ENCODE measurements around the gene RHBDD2. TPM values are rescaled to one million over a fixed set of nuclear protein-coding genes. Genes with fewer than 3 reads are reported as not detected.
"Not testable (repeated sequence)": the region's sequence is repeated elsewhere in the genome, so short reads cannot be mapped to it uniquely, and the experiment has no call there.

The RHBDD2 gene
- total RNA-seq, 3 donors from 2014 or later = 43.9 to 50.5 (median 47.3) TPM

GRCh38 chr7:75905785-75906604, 27.2 kb downstream of the RHBDD2 start:
- Histone ChIP-seq H3K36me3 (ENCODE audit: low read depth) (no peaks in the 10 kb centered on the region), H3K4me1 (ENCODE audit: low read depth) (no peaks in the 10 kb centered on the region), H3K4me3 (no peak overlapping the region), H3K9me3 (no peaks in the 10 kb centered on the region)
- TF ChIP-seq CTCF (IDR thresholded peaks at IDR 0.05) = no peak
- DNase-seq (peak; percentile 27 to 64 (median 46)), ATAC-seq (peak; percentile 66)
- intact Hi-C loops (cut with DNase I, micrococcal nuclease) = no loop called here

DNA sequence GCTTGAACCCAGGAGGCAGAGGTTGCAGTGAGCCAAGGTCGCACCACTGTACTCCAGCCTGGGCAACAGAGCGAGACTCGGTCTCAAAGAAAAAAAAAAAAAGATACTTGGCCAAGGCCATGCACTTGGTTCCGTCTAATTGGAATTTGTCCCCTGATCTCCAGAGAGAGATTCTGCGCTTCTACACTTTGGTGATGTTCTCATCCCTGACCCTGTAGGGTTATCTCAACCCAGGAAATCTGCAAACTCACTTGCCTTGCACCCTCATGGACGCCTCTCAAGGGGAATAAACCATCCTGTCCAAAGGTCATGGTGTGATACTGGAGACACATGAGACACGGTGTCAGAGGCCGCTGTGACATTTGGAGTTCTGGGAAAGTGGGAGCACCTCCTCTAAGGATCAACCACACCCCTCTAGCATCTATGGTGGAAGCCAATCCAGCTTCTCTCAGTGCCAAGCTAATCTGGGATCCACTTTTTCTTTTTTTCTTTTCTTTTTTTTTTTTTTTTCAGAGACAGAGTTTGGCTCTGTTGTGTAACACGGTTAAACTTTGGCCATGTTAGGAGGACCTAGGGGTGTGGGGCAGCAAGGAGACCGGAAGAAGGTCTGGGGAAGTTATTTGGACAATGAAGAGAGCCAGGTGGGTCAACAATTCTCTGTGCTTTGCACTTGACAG, 28.3 kb downstream of the RHBDD2 start:
- intact Hi-C loops (cut with DNase I, micrococcal nuclease) = no loop called here

DNA sequence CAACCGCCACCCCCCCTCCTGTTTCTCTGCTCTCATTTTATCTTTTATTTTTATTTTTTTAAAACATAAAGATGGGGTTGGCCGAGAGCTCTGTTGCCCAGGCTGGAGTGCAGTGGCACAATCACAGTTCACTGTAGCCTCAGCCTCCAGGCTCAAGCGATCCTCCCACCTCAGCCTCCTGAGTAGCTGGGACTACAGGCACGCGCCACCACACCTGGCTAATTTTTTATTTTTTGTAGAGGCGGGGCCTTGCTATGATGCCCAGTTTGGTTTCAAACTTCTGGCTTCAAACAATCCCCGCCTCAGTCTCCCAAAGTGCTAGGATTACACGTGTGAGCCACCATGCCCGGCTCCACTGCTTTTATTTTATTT, 28.8 kb downstream of the RHBDD2 start:
- ATAC-seq; H3K9me3 ChIP-seq; H3K4me3 ChIP-seq; H3K4me1 ChIP-seq (ENCODE audit: low read depth); intact Hi-C loops (cut with DNase I, micrococcal nuclease); DNase-seq; H3K36me3 ChIP-seq (ENCODE audit: low read depth): not testable (repeated sequence)

More for the DNA sequence above, 28.3 kb downstream of the RHBDD2 start:
- Histone ChIP-seq H3K4me3 (no peak overlapping the region), H3K9me3 (no peaks in the 10 kb centered on the region), H3K4me1 (ENCODE audit: low read depth) (no peaks in the 10 kb centered on the region), H3K36me3 (ENCODE audit: low read depth) (no peaks in the 10 kb centered on the region)
- ATAC-seq = peak; percentile 48
- no peak for DNase-seq
- no peak for TF ChIP-seq CTCF (IDR thresholded peaks at IDR 0.05)

- Histone ChIP-seq H3K36me3 (ENCODE audit: low read depth) (no peaks in the 10 kb centered on the region), H3K4me3 (no peak overlapping the region), H3K4me1 (ENCODE audit: low read depth) (peaks cover 3% of the 10 kb centered on the region), H3K9me3 (no peaks in the 10 kb centered on the region)
- intact Hi-C loops (cut with DNase I, micrococcal nuclease) = no loop called here
- ATAC-seq (no peak), DNase-seq (no peak)
- no peak for TF ChIP-seq CTCF (IDR thresholded peaks at IDR 0.05)
Measured at GRCh38 chr7:75909521-75910132, 30.8 kb downstream of the RHBDD2 start.

DNA sequence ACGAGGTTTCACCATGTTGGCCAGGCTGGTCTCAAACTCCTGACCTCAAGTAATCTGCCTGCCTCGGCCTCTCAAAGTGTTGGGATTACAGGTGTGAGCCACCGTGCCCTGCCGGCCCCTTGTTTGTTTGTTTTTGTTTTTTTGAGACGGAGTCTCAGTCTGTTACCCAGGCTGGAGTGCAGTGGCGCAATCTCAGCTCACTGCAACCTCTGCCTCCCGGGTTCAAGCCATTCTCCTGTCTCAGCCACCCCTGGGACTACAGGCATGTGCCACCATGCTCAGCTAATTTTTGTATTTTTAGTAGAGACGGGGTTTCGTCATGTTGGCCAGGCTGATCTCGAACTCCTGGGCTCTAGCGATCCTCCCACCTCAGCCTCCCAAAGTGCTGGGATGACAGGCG, 32.4 kb downstream of the RHBDD2 start:
- intact Hi-C loops (cut with DNase I, micrococcal nuclease); H3K4me1 ChIP-seq (ENCODE audit: low read depth); DNase-seq; ATAC-seq; H3K9me3 ChIP-seq; H3K4me3 ChIP-seq; H3K36me3 ChIP-seq (ENCODE audit: low read depth): not testable (repeated sequence)

DNA sequence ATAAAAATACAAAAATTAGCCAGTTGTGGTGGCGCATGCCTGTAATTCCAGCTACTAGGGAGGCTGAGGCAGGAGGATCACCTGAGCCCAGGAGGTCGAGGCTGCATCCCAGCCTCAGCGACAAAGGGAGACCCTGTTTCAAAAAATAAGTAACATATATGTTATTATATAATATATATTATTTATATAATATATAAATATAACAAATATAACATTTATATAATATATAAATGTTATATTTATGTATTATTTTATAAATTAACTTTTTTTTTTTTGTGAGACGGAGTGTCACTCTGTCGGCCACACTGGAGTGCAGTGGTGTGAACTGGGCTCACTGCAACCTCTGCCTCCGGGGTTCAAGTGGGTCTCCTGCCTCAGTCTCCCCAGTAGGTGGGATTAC, 34.6 kb downstream of the RHBDD2 start:
- no peak for ATAC-seq
- intact Hi-C loops (cut with DNase I, micrococcal nuclease) = no loop called here
- Histone ChIP-seq H3K4me3 (no peak overlapping the region), H3K36me3 (ENCODE audit: low read depth) (no peaks in the 10 kb centered on the region), H3K4me1 (ENCODE audit: low read depth) (peaks cover 10% of the 10 kb centered on the region), H3K9me3 (no peaks in the 10 kb centered on the region)
- no peak for TF ChIP-seq CTCF (IDR thresholded peaks at IDR 0.05)
- no peak for DNase-seq

Data from mucosa of descending colon (tissue), 3 donors.